ENCODE results near the gene MESP1.
A peak's percentile ranks its signal among the peaks of the same experiment; 100 is the strongest.

The MESP1 gene

GRCh38 chr15:89780601-89781000 lies 29.6 kb upstream of the MESP1 start:
- DNase-seq (ENCODE audit: low spot score), result no peak

- DNase-seq (ENCODE audit: low spot score), result no peak
These were observed 27.8 kb upstream of the MESP1 start for GRCh38 chr15:89778861-89779260.

- DNase-seq (ENCODE audit: low spot score), result no peak
These were observed 26.8 kb upstream of the MESP1 start for GRCh38 chr15:89777782-89778380.

GRCh38 chr15:89777073-89777751 lies 26.2 kb upstream of the MESP1 start:
- DNase-seq (ENCODE audit: low spot score), result no peak

- DNase-seq (ENCODE audit: low spot score), result peak; percentile 94
These were observed 25.4 kb upstream of the MESP1 start, which contains the start of gene MESP2 for GRCh38 chr15:89776274-89777072. Gene MESP2 (plus strand): TSS chr15:89776332. CDS start chr15:89776358, 26 bp downstream.

- no peak for DNase-seq (ENCODE audit: low spot score)
These were observed 24.8 kb upstream of the MESP1 start for GRCh38 chr15:89775815-89776214.

- no peak for DNase-seq (ENCODE audit: low spot score)
These were observed 23.4 kb upstream of the MESP1 start for GRCh38 chr15:89774492-89774891.

- DNase-seq (ENCODE audit: low spot score), result peak; percentile 49
These were observed 22.0 kb upstream of the MESP1 start for GRCh38 chr15:89772932-89773583.

GRCh38 chr15:89770041-89770440 lies 19.0 kb upstream of the MESP1 start:
- peak; percentile 56 for DNase-seq (ENCODE audit: low spot score)

GRCh38 chr15:89769366-89769765 lies 18.3 kb upstream of the MESP1 start:
- no peak for DNase-seq (ENCODE audit: low spot score)

GRCh38 chr15:89768071-89768500 lies 17.0 kb upstream of the MESP1 start:
- peak; percentile 47 for DNase-seq (ENCODE audit: low spot score)

- DNase-seq (ENCODE audit: low spot score), result no peak
These were observed 16.4 kb upstream of the MESP1 start for GRCh38 chr15:89767411-89767915.

- no peak for DNase-seq (ENCODE audit: low spot score)
These were observed 15.6 kb upstream of the MESP1 start for GRCh38 chr15:89766357-89767311.

- DNase-seq (ENCODE audit: low spot score), result no peak
These were observed 14.6 kb upstream of the MESP1 start for GRCh38 chr15:89765694-89766093.

- DNase-seq (ENCODE audit: low spot score), result no peak
These were observed 10.9 kb upstream of the MESP1 start for GRCh38 chr15:89761929-89762328.

GRCh38 chr15:89761009-89761831 lies 10.2 kb upstream of the MESP1 start:
- no peak for DNase-seq (ENCODE audit: low spot score)

GRCh38 chr15:89760303-89761008 lies 9.4 kb upstream of the MESP1 start:
- DNase-seq (ENCODE audit: low spot score), result peak; percentile 92

- no peak for DNase-seq (ENCODE audit: low spot score)
These were observed 8.8 kb upstream of the MESP1 start for GRCh38 chr15:89759835-89760234.

GRCh38 chr15:89758981-89759380 lies 7.9 kb upstream of the MESP1 start:
- no peak for DNase-seq (ENCODE audit: low spot score)

- no peak for DNase-seq (ENCODE audit: low spot score)
These were observed 7.2 kb upstream of the MESP1 start for GRCh38 chr15:89758283-89758682.

Data from GM03348 (cell line).